Measurements from ENCODE around the gene UBE2V1.

Gene UBE2V1

GRCh38 chr20:50052550-50053361 lies 60.2 kb downstream of the UBE2V1 start:
- no peaks in the 10 kb centered on the region for H3K36me3 ChIP-seq (replicated peaks; ENCODE audit: low read depth, low read length)
- H3K9ac ChIP-seq (ENCODE audit: low read length), result no peak overlapping the region
- no peak overlapping the region for H3K4me3 ChIP-seq (ENCODE audit: low read length)
- H3K79me2 ChIP-seq (ENCODE audit: low read length), result no peaks in the 10 kb centered on the region
- H3K4me1 ChIP-seq (ENCODE audit: low read length), result peaks cover 36% of the 10 kb centered on the region
- peaks cover 20% of the 10 kb centered on the region for H3K27me3 ChIP-seq (ENCODE audit: low read depth, low read length)
- H4K20me1 ChIP-seq (ENCODE audit: insufficient read depth, low read length), result no peaks in the 10 kb centered on the region
- TF ChIP-seq CTCF (IDR thresholded peaks at IDR 0.05; ENCODE audit: low read depth, low read length) (no peak), EZH2phosphoT487 (IDR thresholded peaks at IDR 0.05; ENCODE audit: low read depth) (no peak)
- H2AFZ ChIP-seq (ENCODE audit: low read depth, low read length), result no peak overlapping the region
- no peaks in the 10 kb centered on the region for H3K9me3 ChIP-seq (ENCODE audit: insufficient read depth, low read length)
- no peak overlapping the region for H3K4me2 ChIP-seq (ENCODE audit: low read length)
- H3K27ac ChIP-seq (ENCODE audit: low read length), result no peak overlapping the region

- Histone ChIP-seq H3K79me2 (ENCODE audit: low read length) (no peaks in the 10 kb centered on the region), H2AFZ (ENCODE audit: low read depth, low read length) (no peak overlapping the region), H3K4me3 (ENCODE audit: low read length) (no peak overlapping the region), H3K4me1 (ENCODE audit: low read length) (peaks cover 45% of the 10 kb centered on the region), H3K27ac (ENCODE audit: low read length) (no peak overlapping the region), H3K36me3 (replicated peaks; ENCODE audit: low read depth, low read length) (no peaks in the 10 kb centered on the region), H4K20me1 (ENCODE audit: insufficient read depth, low read length) (no peaks in the 10 kb centered on the region), H3K27me3 (ENCODE audit: low read depth, low read length) (peaks cover 20% of the 10 kb centered on the region), H3K9me3 (ENCODE audit: insufficient read depth, low read length) (no peaks in the 10 kb centered on the region), H3K9ac (ENCODE audit: low read length) (no peak overlapping the region), H3K4me2 (ENCODE audit: low read length) (no peak overlapping the region)
- no peak for TF ChIP-seq CTCF (IDR thresholded peaks at IDR 0.05; ENCODE audit: low read depth, low read length)
- TF ChIP-seq EZH2phosphoT487 (IDR thresholded peaks at IDR 0.05; ENCODE audit: low read depth), result no peak
Observed at GRCh38 chr20:50050660-50051308, 62.2 kb downstream of the UBE2V1 start.

GRCh38 chr20:50050214-50050613 lies 62.7 kb downstream of the UBE2V1 start:
- peaks cover 43% of the 10 kb centered on the region for H3K4me1 ChIP-seq (ENCODE audit: low read length)

More at GRCh38 chr20:50050214-50050613, 62.7 kb downstream of the UBE2V1 start:
- Histone ChIP-seq H2AFZ (ENCODE audit: low read depth, low read length) (no peak overlapping the region), H3K4me3 (ENCODE audit: low read length) (no peak overlapping the region), H3K36me3 (replicated peaks; ENCODE audit: low read depth, low read length) (no peaks in the 10 kb centered on the region), H3K4me2 (ENCODE audit: low read length) (no peak overlapping the region), H3K27me3 (ENCODE audit: low read depth, low read length) (peaks cover 20% of the 10 kb centered on the region), H3K27ac (ENCODE audit: low read length) (no peak overlapping the region), H3K9me3 (ENCODE audit: insufficient read depth, low read length) (no peaks in the 10 kb centered on the region), H4K20me1 (ENCODE audit: insufficient read depth, low read length) (no peaks in the 10 kb centered on the region), H3K79me2 (ENCODE audit: low read length) (no peaks in the 10 kb centered on the region), H3K9ac (ENCODE audit: low read length) (no peak overlapping the region)
- TF ChIP-seq CTCF (IDR thresholded peaks at IDR 0.05; ENCODE audit: low read depth, low read length) (no peak), EZH2phosphoT487 (IDR thresholded peaks at IDR 0.05; ENCODE audit: low read depth) (no peak)
